HepG2 (cell line): ENCODE measurements around the gene MIER2.

ENCODE experiments used
- CEBPZ ChIP-seq: IDR thresholded peaks from 2 replicates; pipeline ENCODE4 v1.6.1; 2012; ENCODE audit warnings: low read length, improper control_type of control experiment
- CTCF ChIP-seq: sonication (generic); formaldehyde crosslinking; IDR thresholded peaks from 2 replicates; pipeline ENCODE4 v1.5.0; 2020; ENCODE audit warnings: mild to moderate bottlenecking, missing genetic modification reagents, moderate library complexity
- EP300 ChIP-seq, 3 experiments: sonication (generic) in 1 of 3; formaldehyde crosslinking in 1 of 3; IDR thresholded peaks; 2 replicates each; pipeline versions ENCODE4 v1.5.1 to v1.6.1; 2011 to 2020; ENCODE audit warnings: low read depth in 2 of 3, low read length in 2 of 3, borderline replicate concordance in 1 of 3, improper control_type of control experiment in 1 of 3, mild to moderate bottlenecking in 1 of 3, missing genetic modification reagents in 1 of 3, moderate library complexity in 1 of 3
- EZH2 ChIP-seq: conservative IDR thresholded peaks from 2 replicates; pipeline ENCODE4 v1.6.1; 2012; ENCODE audit warnings: mild to moderate bottlenecking, low read depth, low read length, moderate library complexity
- ZC3H4 ChIP-seq: sonication (generic); formaldehyde crosslinking; IDR thresholded peaks from 2 replicates; pipeline ENCODE4 v1.4.0; 2020; ENCODE audit warnings: missing genetic modification reagents, borderline replicate concordance

- no peak for TF ChIP-seq ZC3H4 (CRISPR knock-in tag)
- TF ChIP-seq CTCF (CRISPR knock-in tag) = no peak
- TF ChIP-seq EZH2 = no peak
- TF ChIP-seq CEBPZ = no peak
- TF ChIP-seq EP300 (IDR thresholded peaks at IDR 0.05; ENCODE audit: low read depth in 2 of 2, low read length in 2 of 2) = no peak
- TF ChIP-seq EP300 (CRISPR knock-in tag; IDR thresholded peaks at IDR 0.05; ENCODE audit: borderline replicate concordance) = no peak
These were observed 55.7 kb downstream of the MIER2 start for GRCh38 chr19:288911-289310.
